Osteocyte (in vitro differentiated cells): Measurements from ENCODE around the gene GNL3L. TPM values are rescaled to one million over a fixed set of nuclear protein-coding genes. Genes with fewer than 3 reads are reported as not detected.
"Not testable (repeated sequence)": the region's sequence is repeated elsewhere in the genome, so short reads cannot be mapped to it uniquely, and the experiment has no call there.

Experiments
- DNase-seq: peaks from one replicate; pipeline ENCODE4 v3.0.0; 2021; ENCODE audit warnings: mixed read lengths; ENCODE audit not compliant: unreplicated experiment; ENCODE audit errors: extremely low spot score
- H3K27ac Mint-ChIP-seq: one replicate; pipeline ENCODE4 v1.8.0; 2021; ENCODE audit warnings: mild to moderate bottlenecking, mixed read lengths; ENCODE audit not compliant: unreplicated experiment
- H3K27me3 Mint-ChIP-seq: one replicate; pipeline ENCODE4 v1.8.0; 2021; ENCODE audit warnings: mixed read lengths; ENCODE audit not compliant: unreplicated experiment
- H3K36me3 Mint-ChIP-seq: one replicate; pipeline ENCODE4 v1.8.0; 2021; ENCODE audit warnings: mixed read lengths; ENCODE audit not compliant: unreplicated experiment
- H3K4me1 Mint-ChIP-seq: one replicate; pipeline ENCODE4 v1.8.0; 2021; ENCODE audit warnings: mixed read lengths; ENCODE audit not compliant: unreplicated experiment
- H3K4me3 Mint-ChIP-seq: one replicate; pipeline ENCODE4 v1.8.0; 2021; ENCODE audit warnings: mild to moderate bottlenecking, moderate library complexity, mixed read lengths; ENCODE audit not compliant: unreplicated experiment
- H3K9me3 Mint-ChIP-seq: one replicate; pipeline ENCODE4 v1.8.0; 2021; ENCODE audit warnings: mixed read lengths; ENCODE audit not compliant: unreplicated experiment
- long read RNA-seq: library from polyadenylated mRNA; unstranded; transcript quantifications from one replicate; pipeline ENCODE4 v2.0.0, GENCODE V29; 2021
- total RNA-seq: library from RNA; stranded (reverse); gene quantifications from 2 replicates; pipeline ENCODE4 v1.2.1, GENCODE V29; 2021
- TF ChIP-seq, protein P1 (sequence below): fragments of 200-600 bp; sonication (generic); IDR thresholded peaks from 2 replicates; pipeline ENCODE4 v1.5.0; 2021; ENCODE audit warnings: antibody characterized with exemption, mild to moderate bottlenecking, moderate library complexity

The GNL3L gene
- total RNA-seq = 53.6 and 53.8 TPM in 2 replicates
- long read RNA-seq, transcript GNL3L-202 (16 exons, 2,135 nt) = minor isoform, 14 of 104 reads
- long read RNA-seq, transcript GNL3L-201 (16 exons, 2,357 nt) = major isoform, 50 of 104 reads
- long read RNA-seq, partial matches to known transcripts = 10 of 104 reads
- long read RNA-seq, other reads (novel, unspliced or antisense) = 30 of 104 reads

DNA sequence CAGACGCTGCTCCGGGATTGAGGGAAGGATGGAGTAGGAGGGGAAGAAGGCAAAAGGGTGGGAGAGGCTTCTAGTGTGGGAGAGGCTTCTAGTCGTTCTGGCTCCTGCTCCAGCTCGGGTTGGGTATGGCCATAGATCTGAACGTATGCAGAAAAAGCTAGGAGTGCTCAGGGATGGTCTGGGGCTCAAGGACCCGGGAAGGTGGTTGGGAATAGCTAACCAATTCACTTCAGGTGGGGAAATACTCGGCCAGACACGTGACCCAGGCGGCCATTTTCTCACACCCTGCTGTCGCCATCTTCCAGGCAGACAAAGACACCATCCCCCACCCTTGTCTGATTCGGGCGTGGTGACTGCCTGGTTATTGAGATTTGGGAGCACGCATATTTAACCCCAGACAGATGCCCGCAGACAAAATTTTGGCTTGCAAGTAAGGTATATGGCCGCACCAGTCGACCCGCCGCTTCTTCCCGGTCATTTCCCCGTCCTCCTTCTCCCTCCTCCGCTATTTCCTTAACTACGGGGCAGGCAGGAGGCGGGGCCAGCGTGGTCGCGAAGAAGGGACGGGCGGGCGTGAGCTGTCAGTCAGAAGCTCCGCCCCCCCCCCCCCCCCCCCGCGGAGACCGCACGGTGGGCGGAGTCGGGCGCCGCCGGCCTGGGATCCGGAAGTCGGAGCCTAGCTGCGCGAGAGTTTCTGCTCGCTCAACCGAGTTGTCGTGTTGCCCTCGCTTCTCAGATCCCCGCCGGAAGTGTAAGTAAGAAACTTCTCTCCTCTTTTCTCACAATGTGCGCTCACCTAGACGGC lies at the start of gene GNL3L:
GNL3L (plus strand) TSS at position 668 of the 805 bp plus-strand sequence. CDS start 2,348 bp downstream, outside the sequence.
- H3K4me3 Mint-ChIP-seq = peak within 1 kb of the TSS; percentile 88
- H3K4me1 Mint-ChIP-seq = peaks cover 25% of the 10 kb centered on the region
- peak; percentile 94 for DNase-seq
- peaks cover 2% of the 10 kb centered on the region for H3K36me3 Mint-ChIP-seq
- H3K27ac Mint-ChIP-seq = peak within 1 kb of the TSS; percentile 98
- no peaks in the 10 kb centered on the region for H3K27me3 Mint-ChIP-seq
- TF ChIP-seq, protein P1, sequence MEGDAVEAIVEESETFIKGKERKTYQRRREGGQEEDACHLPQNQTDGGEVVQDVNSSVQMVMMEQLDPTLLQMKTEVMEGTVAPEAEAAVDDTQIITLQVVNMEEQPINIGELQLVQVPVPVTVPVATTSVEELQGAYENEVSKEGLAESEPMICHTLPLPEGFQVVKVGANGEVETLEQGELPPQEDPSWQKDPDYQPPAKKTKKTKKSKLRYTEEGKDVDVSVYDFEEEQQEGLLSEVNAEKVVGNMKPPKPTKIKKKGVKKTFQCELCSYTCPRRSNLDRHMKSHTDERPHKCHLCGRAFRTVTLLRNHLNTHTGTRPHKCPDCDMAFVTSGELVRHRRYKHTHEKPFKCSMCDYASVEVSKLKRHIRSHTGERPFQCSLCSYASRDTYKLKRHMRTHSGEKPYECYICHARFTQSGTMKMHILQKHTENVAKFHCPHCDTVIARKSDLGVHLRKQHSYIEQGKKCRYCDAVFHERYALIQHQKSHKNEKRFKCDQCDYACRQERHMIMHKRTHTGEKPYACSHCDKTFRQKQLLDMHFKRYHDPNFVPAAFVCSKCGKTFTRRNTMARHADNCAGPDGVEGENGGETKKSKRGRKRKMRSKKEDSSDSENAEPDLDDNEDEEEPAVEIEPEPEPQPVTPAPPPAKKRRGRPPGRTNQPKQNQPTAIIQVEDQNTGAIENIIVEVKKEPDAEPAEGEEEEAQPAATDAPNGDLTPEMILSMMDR = no peak
- H3K9me3 Mint-ChIP-seq = peaks cover 12% of the 10 kb centered on the region

GRCh38 chrX:54482839-54483593 lies 47.0 kb upstream of the GNL3L start:
- peaks cover 11% of the 10 kb centered on the region for H3K9me3 Mint-ChIP-seq
- H3K27ac Mint-ChIP-seq = peak overlapping the region; percentile 97
- peaks cover 48% of the 10 kb centered on the region for H3K4me1 Mint-ChIP-seq
- no peak for DNase-seq
- no peaks in the 10 kb centered on the region for H3K36me3 Mint-ChIP-seq
- TF ChIP-seq, protein P1 = no peak
- H3K27me3 Mint-ChIP-seq = no peaks in the 10 kb centered on the region
- no peak overlapping the region for H3K4me3 Mint-ChIP-seq

GRCh38 chrX:54483946-54484345 lies 46.1 kb upstream of the GNL3L start:
- Mint-ChIP-seq H3K27ac (peak overlapping the region; percentile 83), H3K36me3 (no peaks in the 10 kb centered on the region), H3K9me3 (peaks cover 17% of the 10 kb centered on the region), H3K4me1 (peaks cover 48% of the 10 kb centered on the region), H3K27me3 (no peaks in the 10 kb centered on the region), H3K4me3 (no peak overlapping the region)
- TF ChIP-seq, protein P1 = no peak
- no peak for DNase-seq

DNA sequence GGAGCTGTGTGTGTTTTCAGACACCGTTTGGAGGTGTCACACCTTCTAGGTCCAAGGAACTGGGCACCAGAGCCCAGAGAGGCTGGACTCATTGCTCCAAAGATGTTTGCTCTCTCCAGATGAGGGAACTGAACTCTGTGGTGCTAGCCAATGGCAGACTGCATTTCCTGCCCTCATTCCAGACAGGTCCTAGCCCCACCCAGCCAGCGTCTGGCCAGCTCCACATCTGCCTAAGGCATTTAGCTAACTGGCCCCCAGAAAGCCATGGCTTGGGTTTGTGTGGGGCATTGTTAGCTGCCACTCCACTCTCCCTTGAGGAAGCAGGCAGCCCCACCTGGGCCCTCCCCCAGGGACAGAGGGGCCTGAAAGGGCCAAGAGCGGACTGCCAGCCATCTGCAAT lies 45.4 kb upstream of the GNL3L start:
- no peaks in the 10 kb centered on the region for H3K36me3 Mint-ChIP-seq
- TF ChIP-seq, protein P1 = no peak
- H3K4me1 Mint-ChIP-seq = peaks cover 42% of the 10 kb centered on the region
- peak overlapping the region; percentile 83 for H3K27ac Mint-ChIP-seq
- no peak for DNase-seq
- H3K4me3 Mint-ChIP-seq = no peak overlapping the region
- H3K9me3 Mint-ChIP-seq = peaks cover 17% of the 10 kb centered on the region
- H3K27me3 Mint-ChIP-seq = no peaks in the 10 kb centered on the region

GRCh38 chrX:54489819-54490218 lies 40.2 kb upstream of the GNL3L start:
- H3K4me3 Mint-ChIP-seq, H3K27me3 Mint-ChIP-seq, H3K27ac Mint-ChIP-seq, DNase-seq, H3K36me3 Mint-ChIP-seq: not testable (repeated sequence)
- Mint-ChIP-seq H3K4me1 (peaks cover 40% of the 10 kb centered on the region), H3K9me3 (peaks cover 13% of the 10 kb centered on the region)
